CD4-positive, alpha-beta memory T cell (primary cell): Measurements from ENCODE around the gene DIP2C. TPM values are rescaled to one million over a fixed set of nuclear protein-coding genes. Genes with fewer than 3 reads are reported as not detected.
"Not testable (repeated sequence)": the region's sequence is repeated elsewhere in the genome, so short reads cannot be mapped to it uniquely, and the experiment has no call there.

ENCODE experiments used
- CTCF ChIA-PET: fragments of 350-600 bp; sonication (Branson Sonifier 250); formaldehyde crosslinking; loops from one replicate; lab custom pipeline; 2021; ENCODE audit warnings: inconsistent platforms; ENCODE audit not compliant: partially characterized antibody; lab: Charles Lee
- POLR2A ChIA-PET: fragments of 350-600 bp; sonication (Branson Sonifier 250); formaldehyde crosslinking; loops from one replicate; lab custom pipeline; 2021; ENCODE audit not compliant: partially characterized antibody; lab: Charles Lee
- DNase-seq, 5 donors: peaks; one replicate each; pipeline versions ENCODE4 v3.0.0 to v3.0.0-alpha.2; 2020 to 2022; ENCODE audit warnings: mixed read lengths in 1 of 5
- H3K27ac ChIP-seq: one replicate; pipeline ENCODE4 v1.7.0; 2013; ENCODE audit warnings: low read depth, low read length
- H3K27me3 ChIP-seq: 2 replicates; pipeline ENCODE4 v1.7.0; 2013; ENCODE audit warnings: mild to moderate bottlenecking, low read length, moderate library complexity; ENCODE audit not compliant: insufficient read depth
- H3K36me3 ChIP-seq: 2 replicates; pipeline ENCODE4 v1.7.0; 2013; ENCODE audit warnings: mild to moderate bottlenecking, low read length, moderate library complexity; ENCODE audit not compliant: insufficient read depth
- H3K4me1 ChIP-seq: 2 replicates; pipeline ENCODE4 v1.7.0; 2013; ENCODE audit warnings: mild to moderate bottlenecking, low read length, moderate library complexity; ENCODE audit not compliant: insufficient read depth
- H3K4me3 ChIP-seq, 2 donors: one replicate each; pipeline ENCODE4 v1.7.0; 2013; ENCODE audit warnings: low read length in 2 of 2, mild to moderate bottlenecking in 1 of 2
- H3K9me3 ChIP-seq, 2 donors: one replicate each; pipeline ENCODE4 v1.7.0; 2013; ENCODE audit warnings: low read length in 2 of 2, control low read depth in 1 of 2; ENCODE audit not compliant: control insufficient read depth in 1 of 2
- H3K27ac Mint-ChIP-seq, 7 donors: one replicate each; pipeline ENCODE4 v1.8.0; 2020 to 2021; ENCODE audit warnings: mixed read lengths in 7 of 7, mild to moderate bottlenecking in 6 of 7, inconsistent platforms in 3 of 7, moderate library complexity in 3 of 7
- H3K27me3 Mint-ChIP-seq, 2 donors: one replicate each; pipeline ENCODE4 v1.8.0; 2020 to 2021; ENCODE audit warnings: mixed read lengths in 2 of 2
- H3K36me3 Mint-ChIP-seq, 2 donors: one replicate each; pipeline ENCODE4 v1.8.0; 2020 to 2021; ENCODE audit warnings: mixed read lengths in 2 of 2, inconsistent platforms in 1 of 2, mild to moderate bottlenecking in 1 of 2
- H3K4me1 Mint-ChIP-seq, 4 donors: one replicate each; pipeline ENCODE4 v1.8.0; 2020 to 2021; ENCODE audit warnings: mixed read lengths in 4 of 4, mild to moderate bottlenecking in 1 of 4
- H3K4me3 Mint-ChIP-seq, 8 donors: one replicate each; pipeline ENCODE4 v1.8.0; 2020 to 2021; ENCODE audit warnings: mixed read lengths in 8 of 8, mild to moderate bottlenecking in 7 of 8, moderate library complexity in 6 of 8, inconsistent platforms in 3 of 8
- H3K9me3 Mint-ChIP-seq, 8 donors: one replicate each; pipeline ENCODE4 v1.8.0; 2020 to 2021; ENCODE audit warnings: mixed read lengths in 8 of 8, mild to moderate bottlenecking in 5 of 8, inconsistent platforms in 3 of 8, moderate library complexity in 1 of 8
- intact Hi-C: fragments of 100-400 bp; cut with micrococcal nuclease; formaldehyde crosslinking; loops from one replicate; pipeline ENCODE4 v1.15.1; 2023
- polyA plus RNA-seq, 2 donors: library from polyadenylated mRNA; unstranded; fragments of 300-500 nt; fragmentation: Illumina TruSeq; gene quantifications; one replicate each; pipeline ENCODE4 v1.2.3, GENCODE V29; 2021
- total RNA-seq, 2 experiments: library from RNA; stranded (reverse); gene quantifications; one replicate each; pipeline ENCODE4 v1.2.3, GENCODE V29; 2021

Gene DIP2C
- total and polyA plus RNA-seq, 4 experiments from 2014 or later, result 1.1 to 6.0 (median 3.9) TPM

GRCh38 chr10:424724-425123 lies 264.7 kb downstream of the DIP2C start:
- DNase-seq, POLR2A ChIA-PET, H3K27ac Mint-ChIP-seq, H3K9me3 ChIP-seq, intact Hi-C loops, H3K4me3 ChIP-seq, H3K27me3 Mint-ChIP-seq, H3K4me3 Mint-ChIP-seq, H3K27me3 ChIP-seq, H3K36me3 Mint-ChIP-seq, H3K27ac ChIP-seq, H3K9me3 Mint-ChIP-seq, H3K36me3 ChIP-seq, H3K4me1 ChIP-seq: not testable (repeated sequence)
- CTCF ChIA-PET, result interaction anchor here (0.7 kb wide), 1 partner anchor 215 kb away, joined by 3 read pairs; no protein-coding TSS in a partner anchor
- H3K4me1 Mint-ChIP-seq, result peaks cover 14 to 21% (median 19%) of the 10 kb centered on the region in 4 donors

- no peak overlapping the region for H3K4me3 Mint-ChIP-seq
- peaks cover 12 to 16% of the 10 kb centered on the region in 2 donors for H3K36me3 Mint-ChIP-seq
- Histone ChIP-seq H3K27me3 (no peaks in the 10 kb centered on the region), H3K36me3 (no peaks in the 10 kb centered on the region), H3K27ac (no peak overlapping the region), H3K4me1 (no peaks in the 10 kb centered on the region), H3K9me3 (no peaks in the 10 kb centered on the region), H3K4me3 (no peak overlapping the region)
- ChIA-PET CTCF (no interaction called here), POLR2A (no interaction called here)
- H3K27me3 Mint-ChIP-seq, result peaks cover 0 to 1% of the 10 kb centered on the region in 2 donors
- H3K4me1 Mint-ChIP-seq, result peaks cover 13 to 17% (median 14%) of the 10 kb centered on the region in 4 donors
- DNase-seq, result no peak
- no peaks in the 10 kb centered on the region for H3K9me3 Mint-ChIP-seq
- intact Hi-C loops, result no loop called here
- no peak overlapping the region for H3K27ac Mint-ChIP-seq
These were observed 266.3 kb downstream of the DIP2C start for GRCh38 chr10:423178-423577.

- no peaks in the 10 kb centered on the region for H3K9me3 Mint-ChIP-seq
- no peaks in the 10 kb centered on the region for H3K36me3 ChIP-seq
- H3K27me3 Mint-ChIP-seq, result peaks cover 0 to 1% of the 10 kb centered on the region in 2 donors
- no peak overlapping the region for H3K27ac ChIP-seq
- ChIA-PET POLR2A (no interaction called here), CTCF (no interaction called here)
- H3K4me3 ChIP-seq, result no peak overlapping the region
- peaks cover 13 to 17% (median 14%) of the 10 kb centered on the region in 4 donors for H3K4me1 Mint-ChIP-seq
- H3K4me3 Mint-ChIP-seq, result no peak overlapping the region
- intact Hi-C loops, result no loop called here
- no peak overlapping the region for H3K27ac Mint-ChIP-seq
- peaks cover 12 to 16% of the 10 kb centered on the region in 2 donors for H3K36me3 Mint-ChIP-seq
- H3K4me1 ChIP-seq, result no peaks in the 10 kb centered on the region
- no peaks in the 10 kb centered on the region for H3K9me3 ChIP-seq
- H3K27me3 ChIP-seq, result no peaks in the 10 kb centered on the region
- DNase-seq, result no peak
These were observed 266.8 kb downstream of the DIP2C start for GRCh38 chr10:422675-423074.

- no peak for DNase-seq
- no peak overlapping the region for H3K27ac Mint-ChIP-seq
- H3K27ac ChIP-seq, result no peak overlapping the region
- H3K4me3 Mint-ChIP-seq, result no peak overlapping the region
- H3K36me3 Mint-ChIP-seq, result peaks cover 12 to 16% of the 10 kb centered on the region in 2 donors
- H3K4me3 ChIP-seq, result no peak overlapping the region
- POLR2A ChIA-PET, result no interaction called here
- no peaks in the 10 kb centered on the region for H3K36me3 ChIP-seq
- H3K27me3 Mint-ChIP-seq, result peaks cover 0 to 1% of the 10 kb centered on the region in 2 donors
- H3K27me3 ChIP-seq, result no peaks in the 10 kb centered on the region
- peaks cover 12 to 17% (median 12%) of the 10 kb centered on the region in 4 donors for H3K4me1 Mint-ChIP-seq
- no peaks in the 10 kb centered on the region for H3K4me1 ChIP-seq
- CTCF ChIA-PET, result interaction anchor here (0.6 kb wide), 1 partner anchor 530 kb away, joined by 3 read pairs; no protein-coding TSS in a partner anchor
- intact Hi-C loops, result no loop called here
- H3K9me3 Mint-ChIP-seq, result no peaks in the 10 kb centered on the region
- H3K9me3 ChIP-seq, result no peaks in the 10 kb centered on the region
These were observed 267.2 kb downstream of the DIP2C start for GRCh38 chr10:422241-422640.

GRCh38 chr10:421170-421569 lies 268.3 kb downstream of the DIP2C start:
- intact Hi-C loops, result no loop called here
- H3K27me3 Mint-ChIP-seq, result peaks cover 0 to 1% of the 10 kb centered on the region in 2 donors
- no peaks in the 10 kb centered on the region for H3K36me3 ChIP-seq
- H3K36me3 Mint-ChIP-seq, result peaks cover 16 to 19% of the 10 kb centered on the region in 2 donors
- H3K9me3 ChIP-seq, result no peaks in the 10 kb centered on the region
- H3K27ac ChIP-seq, result no peak overlapping the region
- no peaks in the 10 kb centered on the region for H3K27me3 ChIP-seq
- POLR2A ChIA-PET, result no interaction called here
- DNase-seq, result no peak
- no peak overlapping the region for H3K4me3 ChIP-seq
- peaks cover 3 to 8% (median 3%) of the 10 kb centered on the region in 4 donors for H3K4me1 Mint-ChIP-seq
- H3K27ac Mint-ChIP-seq, result no peak overlapping the region
- CTCF ChIA-PET, result no interaction called here
- H3K4me1 ChIP-seq, result no peaks in the 10 kb centered on the region
- no peaks in the 10 kb centered on the region for H3K9me3 Mint-ChIP-seq
- no peak overlapping the region for H3K4me3 Mint-ChIP-seq

GRCh38 chr10:420154-421121 lies 269.0 kb downstream of the DIP2C start:
- H3K27me3 ChIP-seq, result no peaks in the 10 kb centered on the region
- no peak overlapping the region for H3K27ac ChIP-seq
- no peaks in the 10 kb centered on the region for H3K36me3 ChIP-seq
- no peak overlapping the region for H3K4me3 Mint-ChIP-seq
- DNase-seq, result no peak
- H3K27ac Mint-ChIP-seq, result no peak overlapping the region
- no peaks in the 10 kb centered on the region for H3K4me1 ChIP-seq
- intact Hi-C loops, result no loop called here
- ChIA-PET CTCF (no interaction called here), POLR2A (no interaction called here)
- H3K4me3 ChIP-seq, result no peak overlapping the region
- peaks cover 16 to 19% of the 10 kb centered on the region in 2 donors for H3K36me3 Mint-ChIP-seq
- peaks cover 0 to 5% (median 0%) of the 10 kb centered on the region in 4 donors for H3K4me1 Mint-ChIP-seq
- no peaks in the 10 kb centered on the region for H3K9me3 Mint-ChIP-seq
- H3K9me3 ChIP-seq, result no peaks in the 10 kb centered on the region
- peaks cover 0 to 1% of the 10 kb centered on the region in 2 donors for H3K27me3 Mint-ChIP-seq

- Histone ChIP-seq H3K27me3 (no peaks in the 10 kb centered on the region), H3K27ac (no peak overlapping the region), H3K9me3 (no peaks in the 10 kb centered on the region), H3K36me3 (no peaks in the 10 kb centered on the region), H3K4me3 (no peak overlapping the region), H3K4me1 (no peaks in the 10 kb centered on the region)
- peaks cover 19 to 22% of the 10 kb centered on the region in 2 donors for H3K36me3 Mint-ChIP-seq
- H3K27me3 Mint-ChIP-seq, result no peaks in the 10 kb centered on the region
- no peak overlapping the region for H3K27ac Mint-ChIP-seq
- no peaks in the 10 kb centered on the region for H3K4me1 Mint-ChIP-seq
- no peaks in the 10 kb centered on the region for H3K9me3 Mint-ChIP-seq
- DNase-seq, result no peak
- POLR2A ChIA-PET, result no interaction called here
- H3K4me3 Mint-ChIP-seq, result no peak overlapping the region
- intact Hi-C loops, result no loop called here
- CTCF ChIA-PET, result no interaction called here
These were observed 270.6 kb downstream of the DIP2C start for GRCh38 chr10:418894-419293.
